ENCODE measurements around the gene DENND11.
"Not testable (repeated sequence)": the region's sequence is repeated elsewhere in the genome, so short reads cannot be mapped to it uniquely, and the experiment has no call there.

The DENND11 gene

GRCh38 chr7:141706239-141707064, 4.5 kb upstream of the DENND11 start:
- no peak for DNase-seq (ENCODE audit: low spot score)

GRCh38 chr7:141704741-141705140, 2.8 kb upstream of the DENND11 start:
- no peak for DNase-seq (ENCODE audit: low spot score)

- DNase-seq (ENCODE audit: low spot score) = no peak
These were observed 2.1 kb upstream of the DENND11 start for GRCh38 chr7:141704112-141704511.

GRCh38 chr7:141702892-141703291, 926 bp upstream of the DENND11 start:
- no peak for DNase-seq (ENCODE audit: low spot score)

GRCh38 chr7:141701489-141702046, 398 bp downstream of the DENND11 start:
- DNase-seq (ENCODE audit: low spot score) = peak; percentile 71

GRCh38 chr7:141700848-141701371, 1.1 kb downstream of the DENND11 start:
- DNase-seq (ENCODE audit: low spot score) = peak; percentile 6

GRCh38 chr7:141700296-141700847, 1.6 kb downstream of the DENND11 start:
- DNase-seq (ENCODE audit: low spot score) = no peak

- DNase-seq (ENCODE audit: low spot score) = no peak
These were observed 2.1 kb downstream of the DENND11 start for GRCh38 chr7:141699860-141700259.

GRCh38 chr7:141698247-141699015, 3.5 kb downstream of the DENND11 start:
- DNase-seq (ENCODE audit: low spot score) = peak; percentile 11

GRCh38 chr7:141697211-141697871, 4.6 kb downstream of the DENND11 start:
- DNase-seq (ENCODE audit: low spot score) = no peak

- DNase-seq (ENCODE audit: low spot score) = no peak
These were observed 5.6 kb downstream of the DENND11 start for GRCh38 chr7:141696348-141696747.

- DNase-seq (ENCODE audit: low spot score) = no peak
These were observed 6.1 kb downstream of the DENND11 start for GRCh38 chr7:141695803-141696289.

GRCh38 chr7:141693082-141693481, 8.9 kb downstream of the DENND11 start:
- DNase-seq (ENCODE audit: low spot score) = no peak

- no peak for DNase-seq (ENCODE audit: low spot score)
These were observed 10.0 kb downstream of the DENND11 start for GRCh38 chr7:141691961-141692360.

- DNase-seq (ENCODE audit: low spot score) = no peak
These were observed 10.4 kb downstream of the DENND11 start for GRCh38 chr7:141691540-141691939.

- DNase-seq (ENCODE audit: low spot score) = not testable (repeated sequence)
These were observed 12.7 kb downstream of the DENND11 start for GRCh38 chr7:141689072-141689825.

- no peak for DNase-seq (ENCODE audit: low spot score)
These were observed 13.9 kb downstream of the DENND11 start for GRCh38 chr7:141688043-141688442.

- no peak for DNase-seq (ENCODE audit: low spot score)
These were observed 15.3 kb downstream of the DENND11 start for GRCh38 chr7:141686670-141687069.

- DNase-seq (ENCODE audit: low spot score) = no peak
These were observed 15.9 kb downstream of the DENND11 start for GRCh38 chr7:141686074-141686473.

- no peak for DNase-seq (ENCODE audit: low spot score)
These were observed 16.5 kb downstream of the DENND11 start for GRCh38 chr7:141685285-141686023.
